Measurements from ENCODE around the gene ZFYVE9.

ZFYVE9 gene

GRCh38 chr1:52385376-52385775 is 243.5 kb downstream of the ZFYVE9 start:
- TF ChIP-seq TOX (CRISPR knock-in tag; IDR thresholded peaks at IDR 0.05; ENCODE audit: borderline replicate concordance) (no peak), ZFP3 (CRISPR knock-in tag; IDR thresholded peaks at IDR 0.05) (no peak), OSR1 (CRISPR knock-in tag; IDR thresholded peaks at IDR 0.05) (no peak), PPARA (CRISPR knock-in tag; IDR thresholded peaks at IDR 0.05; ENCODE audit: borderline replicate concordance) (no peak), POU6F1 (CRISPR knock-in tag; IDR thresholded peaks at IDR 0.05; ENCODE audit: borderline replicate concordance, low read depth) (no peak), ZNF70 (CRISPR knock-in tag; IDR thresholded peaks at IDR 0.05) (no peak), SNAI2 (CRISPR knock-in tag; IDR thresholded peaks at IDR 0.05) (no peak), GLIS3 (CRISPR knock-in tag; IDR thresholded peaks at IDR 0.05) (no peak), ISL1 (CRISPR knock-in tag; IDR thresholded peaks at IDR 0.05) (no peak), ZFP30 (CRISPR knock-in tag; IDR thresholded peaks at IDR 0.05) (no peak), ZNF565 (CRISPR knock-in tag; conservative IDR thresholded peaks at IDR 0.05; ENCODE audit: low read depth) (no peak), TSHZ2 (CRISPR knock-in tag; IDR thresholded peaks at IDR 0.05) (no peak), BACH2 (CRISPR knock-in tag; IDR thresholded peaks at IDR 0.05; ENCODE audit: borderline replicate concordance) (no peak), RARB (CRISPR knock-in tag; IDR thresholded peaks at IDR 0.05) (no peak), ESRRG (CRISPR knock-in tag; IDR thresholded peaks at IDR 0.05) (no peak), ARNTL (CRISPR knock-in tag; IDR thresholded peaks at IDR 0.05; ENCODE audit: borderline replicate concordance, low read depth) (no peak)
- TF ChIP-seq, protein P1, sequence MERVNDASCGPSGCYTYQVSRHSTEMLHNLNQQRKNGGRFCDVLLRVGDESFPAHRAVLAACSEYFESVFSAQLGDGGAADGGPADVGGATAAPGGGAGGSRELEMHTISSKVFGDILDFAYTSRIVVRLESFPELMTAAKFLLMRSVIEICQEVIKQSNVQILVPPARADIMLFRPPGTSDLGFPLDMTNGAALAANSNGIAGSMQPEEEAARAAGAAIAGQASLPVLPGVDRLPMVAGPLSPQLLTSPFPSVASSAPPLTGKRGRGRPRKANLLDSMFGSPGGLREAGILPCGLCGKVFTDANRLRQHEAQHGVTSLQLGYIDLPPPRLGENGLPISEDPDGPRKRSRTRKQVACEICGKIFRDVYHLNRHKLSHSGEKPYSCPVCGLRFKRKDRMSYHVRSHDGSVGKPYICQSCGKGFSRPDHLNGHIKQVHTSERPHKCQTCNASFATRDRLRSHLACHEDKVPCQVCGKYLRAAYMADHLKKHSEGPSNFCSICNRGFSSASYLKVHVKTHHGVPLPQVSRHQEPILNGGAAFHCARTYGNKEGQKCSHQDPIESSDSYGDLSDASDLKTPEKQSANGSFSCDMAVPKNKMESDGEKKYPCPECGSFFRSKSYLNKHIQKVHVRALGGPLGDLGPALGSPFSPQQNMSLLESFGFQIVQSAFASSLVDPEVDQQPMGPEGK (CRISPR knock-in tag; IDR thresholded peaks at IDR 0.05; ENCODE audit: borderline replicate concordance): no peak
- TF ChIP-seq, protein P2, sequence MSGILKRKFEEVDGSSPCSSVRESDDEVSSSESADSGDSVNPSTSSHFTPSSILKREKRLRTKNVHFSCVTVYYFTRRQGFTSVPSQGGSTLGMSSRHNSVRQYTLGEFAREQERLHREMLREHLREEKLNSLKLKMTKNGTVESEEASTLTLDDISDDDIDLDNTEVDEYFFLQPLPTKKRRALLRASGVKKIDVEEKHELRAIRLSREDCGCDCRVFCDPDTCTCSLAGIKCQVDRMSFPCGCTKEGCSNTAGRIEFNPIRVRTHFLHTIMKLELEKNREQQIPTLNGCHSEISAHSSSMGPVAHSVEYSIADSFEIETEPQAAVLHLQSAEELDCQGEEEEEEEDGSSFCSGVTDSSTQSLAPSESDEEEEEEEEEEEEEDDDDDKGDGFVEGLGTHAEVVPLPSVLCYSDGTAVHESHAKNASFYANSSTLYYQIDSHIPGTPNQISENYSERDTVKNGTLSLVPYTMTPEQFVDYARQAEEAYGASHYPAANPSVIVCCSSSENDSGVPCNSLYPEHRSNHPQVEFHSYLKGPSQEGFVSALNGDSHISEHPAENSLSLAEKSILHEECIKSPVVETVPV (CRISPR knock-in tag; IDR thresholded peaks at IDR 0.05): no peak
- TF ChIP-seq, protein P3, sequence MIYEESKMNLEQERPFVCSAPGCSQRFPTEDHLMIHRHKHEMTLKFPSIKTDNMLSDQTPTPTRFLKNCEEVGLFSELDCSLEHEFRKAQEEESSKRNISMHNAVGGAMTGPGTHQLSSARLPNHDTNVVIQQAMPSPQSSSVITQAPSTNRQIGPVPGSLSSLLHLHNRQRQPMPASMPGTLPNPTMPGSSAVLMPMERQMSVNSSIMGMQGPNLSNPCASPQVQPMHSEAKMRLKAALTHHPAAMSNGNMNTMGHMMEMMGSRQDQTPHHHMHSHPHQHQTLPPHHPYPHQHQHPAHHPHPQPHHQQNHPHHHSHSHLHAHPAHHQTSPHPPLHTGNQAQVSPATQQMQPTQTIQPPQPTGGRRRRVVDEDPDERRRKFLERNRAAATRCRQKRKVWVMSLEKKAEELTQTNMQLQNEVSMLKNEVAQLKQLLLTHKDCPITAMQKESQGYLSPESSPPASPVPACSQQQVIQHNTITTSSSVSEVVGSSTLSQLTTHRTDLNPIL (CRISPR knock-in tag; IDR thresholded peaks at IDR 0.05; ENCODE audit: low read depth): no peak
- no peak for ATAC-seq

DNA sequence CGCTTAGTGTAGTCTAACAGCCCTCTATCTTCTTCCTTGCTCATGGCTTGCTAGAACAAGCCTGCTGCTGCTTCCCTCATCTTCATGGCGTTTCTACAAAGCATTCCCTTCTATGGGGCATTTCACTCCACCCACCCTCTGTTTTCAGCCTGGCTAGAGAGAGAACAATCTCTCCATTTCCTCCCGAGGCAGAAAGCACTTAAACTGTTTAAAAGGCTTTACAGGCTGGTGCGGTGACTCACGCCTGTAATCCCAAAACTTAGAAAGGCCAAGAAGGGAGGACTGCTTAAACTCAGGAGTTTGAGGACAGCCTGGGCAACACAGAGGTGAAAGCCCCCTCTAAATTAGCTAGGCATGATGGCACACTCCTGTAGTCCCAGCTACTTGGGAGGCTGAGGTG is 244.6 kb downstream of the ZFYVE9 start:
- TF ChIP-seq, protein P3 (CRISPR knock-in tag; IDR thresholded peaks at IDR 0.05; ENCODE audit: low read depth): no peak
- TF ChIP-seq BACH2 (CRISPR knock-in tag; IDR thresholded peaks at IDR 0.05; ENCODE audit: borderline replicate concordance): no peak
- TF ChIP-seq RARB (CRISPR knock-in tag; IDR thresholded peaks at IDR 0.05): no peak
- TF ChIP-seq ZFP30 (CRISPR knock-in tag; IDR thresholded peaks at IDR 0.05): no peak
- TF ChIP-seq TCF4 (CRISPR knock-in tag; IDR thresholded peaks at IDR 0.05; ENCODE audit: borderline replicate concordance): no peak
- no peak for TF ChIP-seq ZNF70 (CRISPR knock-in tag; IDR thresholded peaks at IDR 0.05)
- TF ChIP-seq CSDC2 (CRISPR knock-in tag; IDR thresholded peaks at IDR 0.05): no peak
- TF ChIP-seq ZC3H10 (CRISPR knock-in tag; IDR thresholded peaks at IDR 0.05): no peak
- TF ChIP-seq PPARA (CRISPR knock-in tag; IDR thresholded peaks at IDR 0.05; ENCODE audit: borderline replicate concordance): no peak
- TF ChIP-seq ARNTL (CRISPR knock-in tag; IDR thresholded peaks at IDR 0.05; ENCODE audit: borderline replicate concordance, low read depth): no peak
- TF ChIP-seq ESRRG (CRISPR knock-in tag; IDR thresholded peaks at IDR 0.05): no peak
- TF ChIP-seq SNAI2 (CRISPR knock-in tag; IDR thresholded peaks at IDR 0.05): no peak
- no peak for TF ChIP-seq TSHZ2 (CRISPR knock-in tag; IDR thresholded peaks at IDR 0.05)
- TF ChIP-seq TOX (CRISPR knock-in tag; IDR thresholded peaks at IDR 0.05; ENCODE audit: borderline replicate concordance): no peak
- TF ChIP-seq ZNF8 (CRISPR knock-in tag; IDR thresholded peaks at IDR 0.05): no peak
- TF ChIP-seq OSR1 (CRISPR knock-in tag; IDR thresholded peaks at IDR 0.05): no peak
- TF ChIP-seq GLIS3 (CRISPR knock-in tag; IDR thresholded peaks at IDR 0.05): no peak
- TF ChIP-seq ISL1 (CRISPR knock-in tag; IDR thresholded peaks at IDR 0.05): no peak
- TF ChIP-seq, protein P2 (CRISPR knock-in tag; IDR thresholded peaks at IDR 0.05): no peak

More for the DNA sequence above, 244.6 kb downstream of the ZFYVE9 start:
- no peak for ATAC-seq
